ENCODE data around the gene GDA.
"Not testable (repeated sequence)": the region's sequence is repeated elsewhere in the genome, so short reads cannot be mapped to it uniquely, and the experiment has no call there.

Gene GDA

GRCh38 chr9:72278959-72279358, 129.7 kb downstream of the GDA start:
- no peak for DNase-seq (ENCODE audit: low spot score)

- peak; percentile 81 for DNase-seq (ENCODE audit: low spot score)
Observed at GRCh38 chr9:72280913-72281500, 131.8 kb downstream of the GDA start.

- no peak for DNase-seq (ENCODE audit: low spot score)
Observed at GRCh38 chr9:72289401-72289800, 140.2 kb downstream of the GDA start.

- no peak for DNase-seq (ENCODE audit: low spot score)
Observed at GRCh38 chr9:72290311-72290710, 141.1 kb downstream of the GDA start.

- DNase-seq (ENCODE audit: low spot score) = not testable (repeated sequence)
Observed at GRCh38 chr9:72291576-72291975, 142.3 kb downstream of the GDA start.

- peak; percentile 43 for DNase-seq (ENCODE audit: low spot score)
Observed at GRCh38 chr9:72292256-72292682, 143.0 kb downstream of the GDA start.

GRCh38 chr9:72292874-72293607, 143.8 kb downstream of the GDA start:
- DNase-seq (ENCODE audit: low spot score) = no peak

- DNase-seq (ENCODE audit: low spot score) = no peak
Observed at GRCh38 chr9:72294936-72295335, 145.7 kb downstream of the GDA start.

GRCh38 chr9:72297516-72297915, 148.3 kb downstream of the GDA start:
- no peak for DNase-seq (ENCODE audit: low spot score)

- DNase-seq (ENCODE audit: low spot score) = no peak
Observed at GRCh38 chr9:72299017-72299603, 149.9 kb downstream of the GDA start.

- no peak for DNase-seq (ENCODE audit: low spot score)
Observed at GRCh38 chr9:72300873-72301272, 151.6 kb downstream of the GDA start.

Measured in D341Med (cell line).